Choroid plexus epithelial cell (primary cell): Measurements from ENCODE around the gene ASTN2.

Experiments
- DNase-seq: peaks from one replicate; pipeline ENCODE4 v3.0.0-alpha.2; 2010; ENCODE audit warnings: low read depth
- H3K4me3 ChIP-seq: 2 replicates; pipeline ENCODE4 v1.5.1; 2011; ENCODE audit warnings: low read depth, mild to moderate bottlenecking, control low read depth, low read length, moderate library complexity
- CTCF ChIP-seq: conservative IDR thresholded peaks from 2 replicates; pipeline ENCODE4 v1.5.1; 2011; ENCODE audit warnings: low read depth, mild to moderate bottlenecking, control low read depth, inconsistent platforms, low read length, moderate library complexity

ASTN2 gene

DNA sequence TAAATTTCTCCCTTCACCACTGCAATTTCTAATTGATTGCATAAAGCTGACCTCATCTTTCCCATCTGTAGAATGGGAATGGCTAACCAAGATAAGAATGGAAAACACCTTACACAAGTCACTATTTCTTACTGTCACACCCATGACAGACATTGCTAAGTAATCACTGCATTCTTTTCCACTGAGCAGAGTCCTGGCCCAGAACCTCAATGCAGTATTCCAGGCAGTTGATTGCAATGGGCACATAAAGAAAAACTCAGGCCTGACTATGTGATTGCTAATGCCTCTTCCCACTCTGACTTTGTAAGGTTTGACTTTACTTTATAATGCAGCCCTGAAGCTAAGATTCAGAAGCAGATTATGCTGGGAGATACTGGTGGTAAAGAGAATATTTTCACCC is 698.4 kb downstream of the ASTN2 start:
- no peak for DNase-seq
- TF ChIP-seq CTCF, result no peak
- no peak overlapping the region for H3K4me3 ChIP-seq

DNA sequence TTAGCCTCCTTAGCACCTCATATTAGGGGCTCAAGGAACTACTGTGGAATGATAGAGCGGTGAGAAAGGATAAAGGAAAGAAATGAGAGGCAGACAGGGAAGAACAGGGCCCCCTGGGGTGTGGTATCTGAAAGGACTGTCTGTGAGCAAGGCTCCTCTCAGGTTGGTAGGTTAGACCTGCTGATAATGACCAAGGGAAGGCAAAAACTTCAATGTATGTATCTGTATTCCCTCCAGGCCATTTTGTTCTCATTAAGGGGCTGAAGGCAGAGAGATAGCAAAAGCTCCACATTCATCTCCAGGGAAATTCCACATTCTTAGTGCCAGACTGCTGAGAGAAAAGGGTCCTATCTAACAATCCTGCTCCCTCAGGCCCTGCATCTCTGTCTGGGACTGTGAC is 699.1 kb downstream of the ASTN2 start:
- DNase-seq, result no peak
- no peak for TF ChIP-seq CTCF
- no peak overlapping the region for H3K4me3 ChIP-seq

DNA sequence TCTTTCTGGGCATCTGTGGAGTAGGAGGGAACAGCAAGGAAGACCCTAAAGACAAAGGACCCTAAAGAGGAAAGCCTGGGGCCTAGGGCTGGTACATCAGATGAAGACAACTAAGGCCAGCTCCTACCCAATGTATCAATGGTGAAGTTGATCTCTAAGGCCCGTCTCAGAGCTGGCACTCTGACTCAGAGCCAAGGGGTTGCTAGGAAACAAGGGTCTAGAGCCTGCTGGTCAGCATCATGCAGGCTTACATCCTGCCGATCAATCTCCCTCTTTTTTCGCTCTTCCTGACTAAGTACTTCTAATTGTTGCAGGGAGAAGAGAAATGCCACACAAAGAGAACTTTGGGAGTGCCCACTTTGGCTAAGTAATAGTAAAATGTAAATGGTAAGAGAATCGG is 701.6 kb downstream of the ASTN2 start:
- no peak for DNase-seq
- no peak for TF ChIP-seq CTCF
- no peak overlapping the region for H3K4me3 ChIP-seq

DNA sequence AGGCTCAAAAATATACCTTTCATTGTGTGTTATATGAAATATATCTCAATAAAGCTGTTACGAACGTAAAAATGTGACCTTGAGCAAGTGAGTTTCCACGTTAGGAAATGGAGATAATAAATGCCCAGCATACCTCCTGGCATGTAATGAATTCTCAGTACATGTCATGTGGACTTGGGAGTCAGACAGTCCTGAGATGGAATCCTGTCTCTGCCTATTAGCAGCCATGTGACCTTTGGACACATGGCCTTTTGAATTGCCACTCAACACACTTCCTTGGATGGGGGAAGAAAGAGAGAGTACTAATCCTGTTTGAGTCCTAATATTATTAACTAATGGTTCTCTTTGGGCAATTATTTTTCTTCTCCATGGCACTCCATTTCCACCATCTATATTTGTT is 702.1 kb downstream of the ASTN2 start:
- no peak for TF ChIP-seq CTCF
- no peak overlapping the region for H3K4me3 ChIP-seq
- no peak for DNase-seq

DNA sequence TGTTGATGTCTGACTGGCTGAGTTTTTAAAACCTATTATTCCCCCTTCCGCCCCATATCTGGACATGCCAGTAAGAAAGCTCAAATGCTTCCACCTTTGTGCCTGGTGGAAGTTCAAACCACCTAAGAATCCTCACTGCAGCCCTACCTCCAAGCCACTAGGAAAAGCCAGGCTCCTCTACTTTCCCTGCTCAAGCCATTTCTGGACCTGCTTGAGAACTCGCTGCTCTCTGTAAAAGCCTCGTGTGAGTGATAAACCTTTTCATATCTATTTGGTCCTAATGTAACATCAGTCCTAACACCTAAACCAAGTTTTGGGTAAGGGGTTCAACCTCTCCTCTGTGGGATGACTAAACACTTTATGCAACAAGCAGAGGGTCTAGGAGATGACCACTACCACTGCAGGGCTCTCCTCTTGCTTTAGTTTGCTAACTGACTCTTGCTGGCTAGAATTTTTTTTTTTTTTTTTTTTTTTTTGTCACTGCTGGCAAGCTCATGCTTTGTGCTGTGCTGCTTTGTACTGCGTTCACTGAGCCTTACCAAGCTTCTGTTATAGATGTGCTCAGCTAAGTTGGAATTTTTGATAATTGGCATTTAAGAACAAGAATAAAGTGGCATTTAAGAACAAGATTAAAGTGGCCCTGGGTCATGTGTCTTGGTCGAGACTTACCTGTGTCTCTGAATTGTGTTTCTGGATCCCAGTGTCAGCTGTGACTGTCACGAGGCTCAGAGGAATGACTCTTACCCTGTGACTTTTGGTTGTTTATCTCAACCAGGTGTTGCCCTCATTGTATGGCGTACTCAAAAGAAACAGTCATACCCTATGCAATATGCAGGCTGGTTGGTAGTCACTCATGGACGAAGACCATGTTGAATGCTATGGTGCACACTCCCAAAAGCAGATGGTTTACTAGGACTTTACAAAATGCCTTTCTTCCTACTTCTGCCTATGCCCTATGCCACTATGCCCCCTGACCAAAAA is 708.3 kb downstream of the ASTN2 start:
- H3K4me3 ChIP-seq, result no peak overlapping the region
- DNase-seq, result no peak
- no peak for TF ChIP-seq CTCF

- TF ChIP-seq CTCF, result no peak
- DNase-seq, result no peak
- no peak overlapping the region for H3K4me3 ChIP-seq
Observed at GRCh38 chr9:116705531-116705930, 709.3 kb downstream of the ASTN2 start.

DNA sequence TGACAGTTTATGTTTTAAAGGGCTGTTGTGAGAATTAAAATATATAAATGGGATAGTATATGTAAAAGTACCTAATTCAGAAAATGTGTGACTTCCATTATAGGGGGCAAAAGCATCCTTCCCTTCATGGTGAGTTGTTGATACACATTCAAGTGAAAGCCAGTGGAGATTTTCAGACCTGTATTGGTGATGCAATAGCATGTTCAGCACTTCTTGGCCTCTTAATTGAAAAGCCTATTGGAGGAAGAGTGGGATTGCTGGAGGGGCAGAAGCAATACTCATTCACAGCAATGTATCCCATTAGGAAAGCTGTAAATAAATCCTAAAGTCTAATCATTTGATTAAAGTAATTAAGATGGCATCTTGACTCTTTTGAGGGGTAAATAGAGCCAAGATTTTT is 710.4 kb downstream of the ASTN2 start:
- TF ChIP-seq CTCF, result no peak
- DNase-seq, result no peak
- no peak overlapping the region for H3K4me3 ChIP-seq
